Measurements from ENCODE around the gene PPARD.

- TF ChIP-seq POLR2AphosphoS5 (IDR thresholded peaks at IDR 0.05; ENCODE audit: low read depth, low read length) (no peak), SPI1 (IDR thresholded peaks at IDR 0.05; ENCODE audit: low read depth, low read length) (no peak), POLR2A (IDR thresholded peaks at IDR 0.05; ENCODE audit: low read depth, low read length) (no peak), PAX5 (IDR thresholded peaks at IDR 0.05; ENCODE audit: insufficient read depth, low read length, severe bottlenecking) (no peak)
Observed at GRCh38 chr6:35425284-35425683, 82.9 kb downstream of the PPARD start.
